GM23338 (cell line): ENCODE data around the gene CD226. TPM values are rescaled to one million over a fixed set of nuclear protein-coding genes. Genes with fewer than 3 reads are reported as not detected.

Experiments used
- ATAC-seq: fragments of 200-7000 bp; cut with Tn5 transposase; 3 replicates; pipeline ENCODE4 v1.9.1; 2020
- DNase-seq: peaks from one replicate; pipeline ENCODE4 v3.0.0-alpha.2; 2015; ENCODE audit warnings: low spot score
- H2AFZ ChIP-seq: fragments of 200-600 bp; sonication (generic); 2 replicates; pipeline ENCODE4 v1.8.0; 2016; ENCODE audit warnings: antibody characterized with exemption, mild to moderate bottlenecking, moderate library complexity
- H3F3A ChIP-seq: fragments of 200-600 bp; sonication (generic); replicated peaks from 2 replicates; pipeline ENCODE4 v1.8.0; 2017; ENCODE audit warnings: antibody characterized with exemption, mixed run types, low read depth
- H3K27ac ChIP-seq: fragments of 200-600 bp; sonication (generic); 2 replicates; pipeline ENCODE4 v1.6.1; 2016; ENCODE audit warnings: low read depth
- H3K27me3 ChIP-seq: fragments of 200-600 bp; sonication (generic); 2 replicates; pipeline ENCODE4 v1.8.0; 2016; ENCODE audit warnings: mild to moderate bottlenecking, mixed run types, moderate library complexity; ENCODE audit not compliant: insufficient read depth
- H3K36me3 ChIP-seq: fragments of 200-600 bp; sonication (generic); 2 replicates; pipeline ENCODE4 v1.8.0; 2016; ENCODE audit warnings: mild to moderate bottlenecking; ENCODE audit not compliant: insufficient read depth
- H3K4me1 ChIP-seq: fragments of 200-600 bp; sonication (generic); 2 replicates; pipeline ENCODE4 v1.8.0; 2016; ENCODE audit warnings: mild to moderate bottlenecking, moderate library complexity; ENCODE audit not compliant: insufficient read depth
- H3K4me2 ChIP-seq: fragments of 200-600 bp; sonication (generic); 2 replicates; pipeline ENCODE4 v1.7.1; 2017; ENCODE audit warnings: mixed run types
- H3K4me3 ChIP-seq: fragments of 200-600 bp; sonication (generic); 2 replicates; pipeline ENCODE4 v1.6.1; 2016; ENCODE audit warnings: mixed run types
- H3K79me2 ChIP-seq: fragments of 200-600 bp; sonication (generic); replicated peaks from 2 replicates; pipeline ENCODE4 v1.8.0; 2017; ENCODE audit warnings: mild to moderate bottlenecking; ENCODE audit not compliant: insufficient read depth
- H3K9me2 ChIP-seq: fragments of 200-600 bp; sonication (generic); 2 replicates; pipeline ENCODE4 v1.8.0; 2017; ENCODE audit not compliant: insufficient read depth
- H4K20me1 ChIP-seq: fragments of 200-600 bp; sonication (generic); replicated peaks from 2 replicates; pipeline ENCODE4 v1.8.0; 2017; ENCODE audit warnings: mild to moderate bottlenecking; ENCODE audit not compliant: insufficient read depth
- H3K27ac Mint-ChIP-seq: 2 replicates; pipeline ENCODE4 v1.8.0; 2020; ENCODE audit warnings: inconsistent platforms, mild to moderate bottlenecking, moderate library complexity, mixed read lengths
- H3K27me3 Mint-ChIP-seq: 3 replicates; pipeline ENCODE4 v1.8.0; 2022; ENCODE audit warnings: low read depth, mild to moderate bottlenecking, moderate library complexity, mixed read lengths, inconsistent platforms; ENCODE audit not compliant: insufficient read depth, poor library complexity
- H3K36me3 Mint-ChIP-seq: 3 replicates; pipeline ENCODE4 v1.8.0; 2021; ENCODE audit warnings: low read depth, mild to moderate bottlenecking, inconsistent platforms, moderate library complexity, mixed read lengths
- H3K4me1 Mint-ChIP-seq: 3 replicates; pipeline ENCODE4 v1.8.0; 2020; ENCODE audit warnings: mild to moderate bottlenecking, inconsistent platforms, mixed read lengths
- H3K4me3 Mint-ChIP-seq: 3 replicates; pipeline ENCODE4 v1.8.0; 2021; ENCODE audit warnings: moderate library complexity, mild to moderate bottlenecking, inconsistent platforms, mixed read lengths
- H3K9me3 Mint-ChIP-seq: 3 replicates; pipeline ENCODE4 v1.8.0; 2020; ENCODE audit warnings: moderate library complexity, mild to moderate bottlenecking, inconsistent platforms, mixed read lengths
- CREB1 ChIP-seq: fragments of 250-450 bp; sonication (Bioruptor Pico); IDR thresholded peaks from 2 replicates; pipeline ENCODE4 v1.5.0; 2020; ENCODE audit warnings: low read depth, mild to moderate bottlenecking, moderate library complexity
- CTCF ChIP-seq, 2 experiments: fragments of 200-600 bp in 1 of 2; sonication (generic) in 1 of 2; conservative IDR thresholded peaks; 2 replicates each; pipeline versions ENCODE4 v1.5.1 to v1.6.1; 2016 to 2017; ENCODE audit warnings: antibody characterized with exemption in 2 of 2, low read depth in 2 of 2, mild to moderate bottlenecking in 2 of 2, moderate library complexity in 1 of 2
- ETS1 ChIP-seq: IDR thresholded peaks from 2 replicates; pipeline ENCODE4 v1.6.1; 2016; ENCODE audit warnings: antibody characterized with exemption
- EZH2 ChIP-seq: fragments of 200-600 bp; sonication (generic); IDR thresholded peaks from one replicate; pipeline ENCODE4 v1.8.0; 2017; ENCODE audit warnings: antibody characterized with exemption, mild to moderate bottlenecking, low read depth; ENCODE audit not compliant: unreplicated experiment
- EZH2phosphoT487 ChIP-seq: fragments of 200-600 bp; sonication (generic); IDR thresholded peaks from one replicate; pipeline ENCODE4 v1.8.1; 2018; ENCODE audit warnings: antibody characterized with exemption; ENCODE audit not compliant: unreplicated experiment
- JUNB ChIP-seq: IDR thresholded peaks from one replicate; pipeline ENCODE4 v1.6.1; 2016; ENCODE audit warnings: antibody characterized with exemption; ENCODE audit not compliant: unreplicated experiment
- NANOG ChIP-seq: IDR thresholded peaks from 2 replicates; pipeline ENCODE4 v1.6.1; 2016; ENCODE audit warnings: antibody characterized with exemption, borderline replicate concordance
- POLR2AphosphoS5 ChIP-seq: IDR thresholded peaks from 2 replicates; pipeline ENCODE4 v1.6.1; 2016; ENCODE audit warnings: antibody characterized with exemption, low read depth
- REST ChIP-seq: IDR thresholded peaks from one replicate; pipeline ENCODE4 v1.6.1; 2018; ENCODE audit warnings: antibody characterized with exemption; ENCODE audit not compliant: unreplicated experiment
- STAT1 ChIP-seq: IDR thresholded peaks from one replicate; pipeline ENCODE4 v1.6.1; 2016; ENCODE audit warnings: antibody characterized with exemption; ENCODE audit not compliant: unreplicated experiment
- ZNF114 ChIP-seq: fragments of 250-450 bp; sonication (Bioruptor Pico); IDR thresholded peaks from 2 replicates; pipeline ENCODE4 v1.5.0; 2020; ENCODE audit warnings: mild to moderate bottlenecking, moderate library complexity
- ZNF331 ChIP-seq: fragments of 250-450 bp; sonication (Bioruptor Pico); IDR thresholded peaks from 2 replicates; pipeline ENCODE4 v1.5.0; 2020; ENCODE audit warnings: low read depth, mild to moderate bottlenecking, moderate library complexity
- ZNF462 ChIP-seq: fragments of 250-450 bp; sonication (Bioruptor Pico); IDR thresholded peaks from 2 replicates; pipeline ENCODE4 v1.5.0; 2020; ENCODE audit warnings: mild to moderate bottlenecking, moderate library complexity
- polyA plus RNA-seq: library from polyadenylated mRNA; unstranded; fragments of >200 nt; fragmentation: Nextera tagmentation; extraction: Ambion mirVana; gene quantifications from 2 replicates; pipeline ENCODE4 v1.2.1, GENCODE V29; 2016
- total RNA-seq: library from RNA; depleted of rRNA; stranded (reverse); fragments of >200 nt; shearing (Covaris generic); gene quantifications from 2 replicates; pipeline ENCODE4 v1.2.3, GENCODE V29; 2014

CD226 gene
- total and polyA plus RNA-seq, 2 experiments from 2014 or later, result not detected

GRCh38 chr18:69948256-69948655, 583 bp upstream of the CD226 start (continued):
- no peak for TF ChIP-seq REST
- TF ChIP-seq ZNF114 (CRISPR knock-in tag), result no peak

GRCh38 chr18:69946608-69947155, 991 bp downstream of the CD226 start:
- Histone ChIP-seq H4K20me1 (no peaks in the 10 kb centered on the region), H3K4me3 (no peak overlapping the region), H2AFZ (no peak overlapping the region), H3K4me2 (no peak overlapping the region), H3F3A (no peaks in the 10 kb centered on the region), H3K36me3 (no peaks in the 10 kb centered on the region), H3K27ac (no peak overlapping the region), H3K79me2 (no peaks in the 10 kb centered on the region), H3K4me1 (peaks cover 9% of the 10 kb centered on the region), H3K27me3 (no peaks in the 10 kb centered on the region), H3K9me2 (peaks cover 12% of the 10 kb centered on the region)
- Mint-ChIP-seq H3K4me3 (no peak overlapping the region), H3K36me3 (peaks cover 5% of the 10 kb centered on the region), H3K4me1 (peaks cover 13% of the 10 kb centered on the region), H3K27ac (no peak overlapping the region), H3K27me3 (no peaks in the 10 kb centered on the region), H3K9me3 (peaks cover 6% of the 10 kb centered on the region)
- no peak for ATAC-seq
- DNase-seq, result no peak
- TF ChIP-seq ZNF462 (CRISPR knock-in tag) (no peak), ETS1 (no peak), NANOG (no peak), CTCF (conservative IDR thresholded peaks at IDR 0.05; ENCODE audit: low read depth in 2 of 2) (no peak), CREB1 (no peak), STAT1 (no peak), JUNB (no peak), EZH2 (no peak), ZNF331 (CRISPR knock-in tag) (no peak), ZNF114 (CRISPR knock-in tag) (no peak), EZH2phosphoT487 (no peak), POLR2AphosphoS5 (no peak)
